Tibial artery (tissue), 4 donors: ENCODE data around the gene MUC5AC.

Experiments used
- DNase-seq, 2 donors: peaks; one replicate each; pipeline ENCODE4 v3.0.0-alpha.2; 2019
- H3K27ac ChIP-seq, 2 donors: fragments of 200-600 bp; sonication (generic) in 1 of 2; 1 replicate in 1 of 2; 2 replicates in 1 of 2; pipeline ENCODE4 v1.5.1; 2018 to 2019; ENCODE audit warnings: mild to moderate bottlenecking in 1 of 2
- H3K27me3 ChIP-seq, 2 donors: fragments of 200-600 bp; sonication (generic) in 1 of 2; one replicate each; pipeline versions ENCODE4 v1.5.1 to v1.6.0; 2016 to 2019
- H3K36me3 ChIP-seq, 3 donors: fragments of 200-600 bp; sonication (generic) in 2 of 3; one replicate each; pipeline ENCODE4 v1.5.1; 2016 to 2019; ENCODE audit warnings: mild to moderate bottlenecking in 2 of 3
- H3K4me1 ChIP-seq, 4 donors: fragments of 200-600 bp; sonication (generic) in 2 of 4; 1 replicate in 3 of 4; 2 replicates in 1 of 4; pipeline ENCODE4 v1.5.1; 2016 to 2019
- H3K4me3 ChIP-seq, 2 donors: fragments of 200-600 bp; sonication (generic) in 1 of 2; 1 replicate in 1 of 2; 2 replicates in 1 of 2; pipeline ENCODE4 v1.5.1; 2018 to 2019; ENCODE audit warnings: mild to moderate bottlenecking in 2 of 2
- H3K9me3 ChIP-seq, 3 donors: fragments of 200-600 bp; sonication (generic) in 1 of 3; one replicate each; pipeline ENCODE4 v1.5.1; 2016 to 2019
- CTCF ChIP-seq, 2 experiments: fragments of 200-600 bp in 1 of 2; fragments of 450-650 bp in 1 of 2; IDR thresholded peaks; one replicate each; pipeline ENCODE4 v1.5.1; 2017 to 2019; ENCODE audit warnings: antibody characterized with exemption in 2 of 2, mild to moderate bottlenecking in 1 of 2, moderate library complexity in 1 of 2
- intact Hi-C: fragments of 100-400 bp; cut with DNase I; formaldehyde crosslinking; loops from one replicate; pipeline ENCODE4 v1.15.0; 2023; ENCODE audit warnings: low total_unique reads

MUC5AC gene

GRCh38 chr11:1202776-1203504, 45.2 kb downstream of the MUC5AC start:
- peaks cover 0 to 19% (median 3%) of the 10 kb centered on the region in 4 donors for H3K4me1 ChIP-seq
- H3K9me3 ChIP-seq = no peaks in the 10 kb centered on the region
- intact Hi-C loops = loop anchor here (5.0 kb wide), 1 partner anchor 314 kb away; no protein-coding TSS in a partner anchor
- peak; percentile 79 to 93 for TF ChIP-seq CTCF (IDR thresholded peaks at IDR 0.05)
- H3K27me3 ChIP-seq = peaks cover 0 to 70% of the 10 kb centered on the region in 2 donors
- DNase-seq = peak; percentile 33 to 73
- H3K4me3 ChIP-seq = no peak overlapping the region
- no peak overlapping the region for H3K27ac ChIP-seq
- no peaks in the 10 kb centered on the region for H3K36me3 ChIP-seq

GRCh38 chr11:1203505-1204271, 45.9 kb downstream of the MUC5AC start:
- Histone ChIP-seq H3K27ac (no peak overlapping the region), H3K4me1 (peaks cover 0 to 19% (median 3%) of the 10 kb centered on the region in 4 donors), H3K36me3 (no peaks in the 10 kb centered on the region), H3K27me3 (peaks cover 0 to 63% of the 10 kb centered on the region in 2 donors), H3K9me3 (no peaks in the 10 kb centered on the region), H3K4me3 (no peak overlapping the region)
- TF ChIP-seq CTCF (IDR thresholded peaks at IDR 0.05) = no peak
- DNase-seq = peak; percentile 12 to 66
- intact Hi-C loops = loop anchor here (5.0 kb wide), 1 partner anchor 314 kb away; no protein-coding TSS in a partner anchor

- intact Hi-C loops = loop anchor here (5.0 kb wide), 1 partner anchor 313 kb away; no protein-coding TSS in a partner anchor
- Histone ChIP-seq H3K4me1 (peaks cover 0 to 16% (median 3%) of the 10 kb centered on the region in 4 donors), H3K27me3 (peaks cover 0 to 54% of the 10 kb centered on the region in 2 donors), H3K36me3 (no peaks in the 10 kb centered on the region), H3K4me3 (no peak overlapping the region), H3K9me3 (no peaks in the 10 kb centered on the region), H3K27ac (no peak overlapping the region)
- no peak for TF ChIP-seq CTCF (IDR thresholded peaks at IDR 0.05)
- peak; percentile 11 to 60 for DNase-seq
These were observed 46.8 kb downstream of the MUC5AC start for GRCh38 chr11:1204381-1205101.

GRCh38 chr11:1205121-1205986, 47.6 kb downstream of the MUC5AC start:
- DNase-seq = peak; percentile 13 to 58
- Histone ChIP-seq H3K27me3 (peaks cover 0 to 46% of the 10 kb centered on the region in 2 donors), H3K9me3 (peaks cover 0 to 8% (median 0%) of the 10 kb centered on the region in 3 donors), H3K4me1 (peaks cover 0 to 11% (median 3%) of the 10 kb centered on the region in 4 donors), H3K36me3 (no peaks in the 10 kb centered on the region), H3K27ac (no peak overlapping the region), H3K4me3 (no peak overlapping the region)
- intact Hi-C loops = no loop called here
- no peak for TF ChIP-seq CTCF (IDR thresholded peaks at IDR 0.05)

- Histone ChIP-seq H3K9me3 (peaks cover 0 to 14% (median 0%) of the 10 kb centered on the region in 3 donors), H3K27me3 (peaks cover 0 to 40% of the 10 kb centered on the region in 2 donors), H3K4me1 (peaks cover 0 to 11% (median 3%) of the 10 kb centered on the region in 4 donors), H3K4me3 (no peak overlapping the region), H3K27ac (no peak overlapping the region), H3K36me3 (no peaks in the 10 kb centered on the region)
- intact Hi-C loops = no loop called here
- TF ChIP-seq CTCF (IDR thresholded peaks at IDR 0.05) = no peak
- peak; percentile 8 to 34 for DNase-seq
These were observed 48.2 kb downstream of the MUC5AC start for GRCh38 chr11:1205987-1206331.
